ENCODE results near the gene TRPM2. TPM values are rescaled to one million over a fixed set of nuclear protein-coding genes. Genes with fewer than 3 reads are reported as not detected.

TRPM2 gene
- total RNA-seq, 1 experiment from 2014 or later: not detected

- CTCF ChIA-PET: no interaction called here
- DNase-seq: no peak
- no peak overlapping the region for H3K4me3 Mint-ChIP-seq (ENCODE audit: low read depth, unreplicated experiment)
- peaks cover 16% of the 10 kb centered on the region for H3K36me3 Mint-ChIP-seq (ENCODE audit: insufficient read depth, unreplicated experiment)
- H3K4me1 Mint-ChIP-seq (ENCODE audit: low read depth, unreplicated experiment): no peaks in the 10 kb centered on the region
- TF ChIP-seq CTCF (IDR thresholded peaks at IDR 0.05; ENCODE audit: unreplicated experiment): no peak
- intact Hi-C loops (cut with micrococcal nuclease; ENCODE audit: unreplicated experiment): no loop called here
- no peaks in the 10 kb centered on the region for H3K9me3 Mint-ChIP-seq (ENCODE audit: low read depth, unreplicated experiment)
- H3K27ac Mint-ChIP-seq (ENCODE audit: unreplicated experiment): no peak overlapping the region
- no peaks in the 10 kb centered on the region for H3K27me3 Mint-ChIP-seq (ENCODE audit: unreplicated experiment)
- no TSS peak for BruUV-seq (replicated peaks)
Measured at GRCh38 chr21:44313451-44313850, 40.0 kb upstream of the TRPM2 start.

GRCh38 chr21:44314128-44314527 is 39.3 kb upstream of the TRPM2 start:
- DNase-seq: no peak
- H3K4me1 Mint-ChIP-seq (ENCODE audit: low read depth, unreplicated experiment): no peaks in the 10 kb centered on the region
- H3K27ac Mint-ChIP-seq (ENCODE audit: unreplicated experiment): no peak overlapping the region
- CTCF ChIA-PET: no interaction called here
- intact Hi-C loops (cut with micrococcal nuclease; ENCODE audit: unreplicated experiment): no loop called here
- no peak for TF ChIP-seq CTCF (IDR thresholded peaks at IDR 0.05; ENCODE audit: unreplicated experiment)
- no peaks in the 10 kb centered on the region for H3K9me3 Mint-ChIP-seq (ENCODE audit: low read depth, unreplicated experiment)
- H3K4me3 Mint-ChIP-seq (ENCODE audit: low read depth, unreplicated experiment): no peak overlapping the region
- no TSS peak for BruUV-seq (replicated peaks)
- H3K36me3 Mint-ChIP-seq (ENCODE audit: insufficient read depth, unreplicated experiment): peaks cover 16% of the 10 kb centered on the region
- no peaks in the 10 kb centered on the region for H3K27me3 Mint-ChIP-seq (ENCODE audit: unreplicated experiment)

- peaks cover 16% of the 10 kb centered on the region for H3K36me3 Mint-ChIP-seq (ENCODE audit: insufficient read depth, unreplicated experiment)
- no TSS peak for BruUV-seq (replicated peaks)
- CTCF ChIA-PET: interaction anchor here (0.6 kb wide), 1 partner anchor 475 kb away, joined by 3 read pairs; no protein-coding TSS in a partner anchor
- H3K9me3 Mint-ChIP-seq (ENCODE audit: low read depth, unreplicated experiment): no peaks in the 10 kb centered on the region
- H3K27me3 Mint-ChIP-seq (ENCODE audit: unreplicated experiment): no peaks in the 10 kb centered on the region
- no peak overlapping the region for H3K27ac Mint-ChIP-seq (ENCODE audit: unreplicated experiment)
- no peak for DNase-seq
- intact Hi-C loops (cut with micrococcal nuclease; ENCODE audit: unreplicated experiment): no loop called here
- no peak for TF ChIP-seq CTCF (IDR thresholded peaks at IDR 0.05; ENCODE audit: unreplicated experiment)
- H3K4me1 Mint-ChIP-seq (ENCODE audit: low read depth, unreplicated experiment): no peaks in the 10 kb centered on the region
- H3K4me3 Mint-ChIP-seq (ENCODE audit: low read depth, unreplicated experiment): no peak overlapping the region
Measured at GRCh38 chr21:44314561-44314960, 38.9 kb upstream of the TRPM2 start.

- Mint-ChIP-seq H3K4me3 (ENCODE audit: low read depth, unreplicated experiment) (no peak overlapping the region), H3K9me3 (ENCODE audit: low read depth, unreplicated experiment) (no peaks in the 10 kb centered on the region), H3K27ac (ENCODE audit: unreplicated experiment) (no peak overlapping the region), H3K36me3 (ENCODE audit: insufficient read depth, unreplicated experiment) (peaks cover 16% of the 10 kb centered on the region), H3K4me1 (ENCODE audit: low read depth, unreplicated experiment) (no peaks in the 10 kb centered on the region), H3K27me3 (ENCODE audit: unreplicated experiment) (no peaks in the 10 kb centered on the region)
- TF ChIP-seq CTCF (IDR thresholded peaks at IDR 0.05; ENCODE audit: unreplicated experiment): no peak
- CTCF ChIA-PET: no interaction called here
- intact Hi-C loops (cut with micrococcal nuclease; ENCODE audit: unreplicated experiment): no loop called here
- no TSS peak for BruUV-seq (replicated peaks)
- no peak for DNase-seq
Measured at GRCh38 chr21:44315691-44316203, 37.7 kb upstream of the TRPM2 start.
